ENCODE results near the gene ULK2.
A peak's percentile ranks its signal among the peaks of the same experiment; 100 is the strongest.
"Not testable (repeated sequence)": the region's sequence is repeated elsewhere in the genome, so short reads cannot be mapped to it uniquely, and the experiment has no call there.

Gene ULK2

GRCh38 chr17:19860647-19861177, 7.0 kb downstream of the ULK2 start:
- not testable (repeated sequence) for DNase-seq

DNA sequence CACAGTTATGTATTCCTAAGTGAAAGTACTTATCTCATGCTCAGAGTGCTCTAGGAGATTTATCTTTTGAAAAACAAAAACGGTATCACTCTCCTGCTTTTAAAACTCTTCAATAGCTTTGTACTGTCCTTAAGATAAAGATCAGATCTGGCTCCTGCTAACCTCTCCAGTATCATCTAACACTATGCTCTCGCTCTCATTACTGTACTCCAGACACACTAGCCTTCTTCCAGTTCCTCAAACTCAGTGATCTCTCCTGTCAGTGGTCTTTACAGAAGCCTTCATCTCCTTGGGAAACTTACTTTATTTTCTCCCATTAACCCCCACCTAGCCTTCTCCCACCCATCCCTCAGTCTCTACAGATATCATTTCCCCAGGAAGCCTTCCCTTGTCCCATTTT, 10.1 kb downstream of the ULK2 start:
- DNase-seq, result no peak

GRCh38 chr17:19833914-19834313, 33.8 kb downstream of the ULK2 start:
- DNase-seq, result no peak

- DNase-seq, result no peak
Observed at GRCh38 chr17:19830061-19830460, 37.7 kb downstream of the ULK2 start.

DNA sequence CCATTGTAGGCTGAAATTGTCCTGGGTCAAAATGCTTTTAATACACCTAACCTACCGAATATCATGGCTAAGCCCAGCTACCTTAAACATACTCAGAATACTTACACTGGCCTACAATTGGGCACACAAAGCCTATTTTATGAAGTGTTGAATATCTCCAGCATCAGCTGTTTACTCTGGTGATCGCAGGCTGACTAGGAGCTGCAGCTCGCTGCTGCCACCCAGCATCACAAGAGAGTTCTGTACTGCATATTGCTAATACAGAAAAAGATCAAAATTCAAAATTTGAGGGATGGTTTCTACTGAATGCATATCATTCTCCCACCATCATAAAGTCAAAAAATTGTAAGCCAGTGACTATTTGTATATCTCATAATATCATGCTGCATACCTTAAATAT, 55.3 kb downstream of the ULK2 start:
- DNase-seq, result no peak

DNA sequence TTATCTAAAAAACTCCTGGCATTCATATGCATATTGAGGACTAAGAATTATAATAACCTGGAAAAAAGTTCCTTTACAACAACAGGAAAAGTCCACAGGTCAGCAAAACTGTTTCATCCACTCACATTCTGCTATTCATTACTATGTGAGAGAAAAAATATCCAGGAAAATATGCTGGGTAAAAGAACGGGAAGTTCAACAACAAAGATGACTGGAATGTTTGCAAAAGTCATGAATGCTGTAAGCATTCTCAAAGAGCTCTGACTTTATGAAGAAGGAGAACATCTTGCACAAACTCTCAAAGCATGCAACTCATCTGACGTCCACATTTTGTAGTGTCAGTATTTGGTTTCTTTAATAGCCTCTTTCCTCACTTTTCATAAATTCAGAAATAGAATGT, 62.7 kb downstream of the ULK2 start:
- no peak for DNase-seq

DNA sequence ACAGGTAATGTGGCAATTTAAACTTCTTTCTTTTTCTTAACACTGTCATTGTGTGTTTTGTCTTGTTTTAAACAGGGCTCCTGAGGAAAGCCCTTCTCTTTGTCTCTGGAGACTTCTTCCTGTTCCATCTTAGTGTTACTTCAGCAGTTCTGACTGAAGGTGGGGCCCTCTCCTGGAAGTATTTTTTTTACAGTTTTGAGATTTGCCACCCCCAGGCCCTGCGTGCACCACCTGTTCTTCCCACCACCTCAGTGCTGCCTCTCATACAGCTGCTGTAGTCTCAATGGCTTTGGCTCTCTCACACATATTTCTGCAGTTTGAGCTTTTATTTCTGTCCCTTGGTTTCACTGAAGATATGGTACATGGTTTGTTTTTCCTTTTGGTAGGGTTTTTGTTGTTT, 67.2 kb downstream of the ULK2 start:
- no peak for DNase-seq

- no peak for DNase-seq
Observed at GRCh38 chr17:19799796-19800195, 67.9 kb downstream of the ULK2 start.

DNA sequence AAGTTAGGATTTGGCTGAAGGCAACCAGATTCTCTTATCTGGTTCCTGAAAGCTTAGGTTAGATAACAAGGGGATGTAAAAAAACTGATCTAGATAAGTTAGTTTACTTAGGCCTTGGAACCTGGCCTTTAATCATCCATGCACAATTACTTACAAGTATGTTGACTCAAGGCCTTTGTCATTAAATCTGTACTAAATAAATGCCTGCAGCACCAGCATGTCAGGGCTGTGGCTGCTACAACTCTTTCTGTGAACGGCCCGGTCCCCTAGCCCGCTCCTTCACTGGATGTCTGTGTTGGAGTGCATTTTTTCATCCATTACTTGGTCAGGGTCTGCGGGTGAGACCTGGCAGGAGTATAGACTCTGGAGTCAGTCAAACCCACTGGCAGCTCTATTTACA, 71.3 kb downstream of the ULK2 start:
- DNase-seq, result no peak

DNA sequence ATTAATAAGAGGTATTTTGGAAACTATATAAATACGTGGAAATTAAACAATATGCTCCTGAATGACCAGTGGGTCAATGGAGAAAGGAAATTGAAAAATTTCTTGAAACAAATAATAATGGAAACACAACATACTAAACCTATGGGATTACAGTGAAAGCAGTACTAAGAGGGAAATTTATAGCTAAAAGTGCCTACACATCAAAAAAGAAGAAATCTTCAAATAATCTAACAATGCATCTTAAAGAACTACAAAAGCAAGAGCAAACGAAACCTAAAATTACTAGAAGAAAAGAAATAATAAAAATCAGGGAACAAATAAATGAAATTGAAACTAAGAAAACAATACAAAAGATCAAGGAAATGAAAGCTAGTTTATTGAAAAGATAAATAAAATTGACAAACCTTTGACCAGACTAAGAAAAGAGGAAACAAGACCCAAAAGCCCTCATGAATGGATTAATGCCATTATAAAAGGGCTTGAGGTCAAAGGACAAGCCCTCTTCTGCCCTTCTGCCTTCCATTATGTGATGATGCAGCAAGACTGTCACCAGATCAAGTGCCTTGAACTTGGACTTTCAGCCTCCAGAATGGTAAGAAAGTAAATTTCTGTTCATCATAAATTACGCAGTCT, 75.7 kb downstream of the ULK2 start:
- DNase-seq, result no peak

GRCh38 chr17:19787733-19788357, 79.9 kb downstream of the ULK2 start:
- DNase-seq, result peak in 1 of 2 experiments; percentile 14

DNA sequence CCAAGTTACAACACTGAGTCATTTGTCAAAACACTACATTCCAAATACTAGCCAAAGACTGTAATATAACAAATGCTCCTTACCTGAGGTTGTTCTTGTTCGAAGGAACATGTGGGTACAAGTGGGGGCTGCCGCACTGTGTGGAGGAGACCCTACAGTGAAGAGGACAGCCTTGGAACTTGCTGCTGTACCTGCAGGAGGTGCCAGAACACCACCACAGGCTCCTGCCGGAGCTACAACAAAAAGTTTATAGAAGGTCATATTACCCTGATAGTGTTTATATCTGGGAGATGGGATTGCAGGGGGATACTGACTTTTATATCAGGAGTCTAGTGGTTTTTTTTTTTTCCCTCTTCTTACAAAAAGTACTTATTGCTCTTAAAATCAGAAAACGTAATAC, 81.9 kb downstream of the ULK2 start:
- no peak for DNase-seq

DNA sequence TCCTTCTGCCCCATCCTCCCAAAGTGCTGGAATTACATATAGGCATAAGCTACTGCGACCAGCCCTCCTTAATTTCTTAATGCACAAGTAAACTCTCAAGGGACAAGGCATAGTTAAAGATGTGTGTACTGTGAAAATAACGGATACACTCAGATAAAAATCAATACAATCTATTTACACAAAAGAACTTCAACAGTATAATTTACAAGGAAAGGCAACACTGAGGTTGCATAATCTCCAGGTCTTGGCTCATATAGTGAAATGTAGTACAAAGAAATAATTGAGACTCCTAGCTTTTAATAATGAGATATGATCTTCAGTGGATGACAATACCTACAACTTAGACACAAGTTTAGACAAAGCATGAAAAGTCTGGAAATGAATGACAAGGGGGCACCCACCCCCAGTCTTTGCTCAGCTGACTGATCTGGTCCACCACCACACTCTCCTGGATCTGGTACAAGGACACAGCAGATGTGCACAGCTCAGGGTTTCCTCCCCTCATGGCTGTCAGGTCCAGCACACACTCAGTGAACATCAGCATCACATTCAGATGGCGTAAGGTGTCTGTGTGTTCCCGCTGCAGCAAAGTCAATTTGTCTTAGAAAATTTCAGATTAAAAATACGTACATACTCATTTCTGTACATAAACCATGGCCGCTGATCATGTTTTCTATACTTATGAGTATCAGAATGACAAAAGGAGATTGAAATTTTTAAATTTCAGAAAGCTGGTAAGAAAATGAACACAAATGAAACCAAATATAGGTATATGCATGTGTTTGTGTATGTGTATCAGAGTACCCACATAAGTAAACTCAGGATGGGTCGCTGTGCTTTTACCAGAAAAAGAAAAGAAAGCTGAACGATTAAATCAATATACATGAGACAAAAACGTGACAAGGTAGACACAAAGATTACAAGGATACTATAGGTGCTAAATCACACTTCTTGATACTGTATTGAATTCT, 86.0 kb downstream of the ULK2 start:
- DNase-seq, result no peak

- DNase-seq, result no peak
Observed at GRCh38 chr17:19780846-19781245, 86.9 kb downstream of the ULK2 start.

GRCh38 chr17:19773534-19773933, 94.2 kb downstream of the ULK2 start:
- DNase-seq, result no peak

GRCh38 chr17:19771971-19772630, 95.6 kb downstream of the ULK2 start:
- no peak for DNase-seq

DNA sequence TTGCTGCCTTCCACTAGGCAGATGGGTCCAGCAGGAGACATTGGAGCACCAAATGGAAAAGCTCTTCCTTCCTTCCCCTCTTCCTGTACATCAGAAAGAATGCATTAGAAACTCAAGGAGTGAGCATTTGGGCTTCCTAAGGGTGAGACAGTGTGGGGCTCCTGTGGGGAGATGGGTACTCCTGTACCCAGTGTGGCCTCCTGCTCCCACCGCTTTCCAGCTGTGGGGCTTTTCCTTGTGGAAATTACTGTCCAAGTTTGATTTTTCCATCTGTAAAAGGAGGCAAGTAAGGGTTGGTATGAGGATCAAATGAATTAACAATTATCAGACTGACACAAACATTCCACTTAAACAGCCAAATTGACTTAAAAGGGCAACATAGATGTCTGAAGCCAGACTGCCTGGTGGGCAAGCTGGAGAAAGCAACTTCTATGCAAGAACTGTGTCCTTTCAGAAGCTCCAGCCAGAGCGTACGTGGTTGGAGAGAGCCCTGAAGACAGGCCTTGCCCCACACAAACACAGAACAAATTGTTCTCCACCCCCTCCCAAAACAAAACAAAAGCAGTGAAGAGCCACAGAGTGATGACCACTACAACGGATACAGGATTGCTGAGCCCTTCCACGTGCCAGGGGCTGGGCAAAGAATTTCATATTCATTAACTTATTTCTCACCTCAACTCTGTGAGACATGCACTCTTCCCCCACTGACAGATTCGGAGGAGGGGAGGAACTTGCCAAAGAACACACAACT, 96.6 kb downstream of the ULK2 start:
- no peak for DNase-seq

GRCh38 chr17:19769946-19770652, 97.6 kb downstream of the ULK2 start:
- no peak for DNase-seq

- no peak for DNase-seq
Observed at GRCh38 chr17:19768046-19768782, 99.5 kb downstream of the ULK2 start.

DNA sequence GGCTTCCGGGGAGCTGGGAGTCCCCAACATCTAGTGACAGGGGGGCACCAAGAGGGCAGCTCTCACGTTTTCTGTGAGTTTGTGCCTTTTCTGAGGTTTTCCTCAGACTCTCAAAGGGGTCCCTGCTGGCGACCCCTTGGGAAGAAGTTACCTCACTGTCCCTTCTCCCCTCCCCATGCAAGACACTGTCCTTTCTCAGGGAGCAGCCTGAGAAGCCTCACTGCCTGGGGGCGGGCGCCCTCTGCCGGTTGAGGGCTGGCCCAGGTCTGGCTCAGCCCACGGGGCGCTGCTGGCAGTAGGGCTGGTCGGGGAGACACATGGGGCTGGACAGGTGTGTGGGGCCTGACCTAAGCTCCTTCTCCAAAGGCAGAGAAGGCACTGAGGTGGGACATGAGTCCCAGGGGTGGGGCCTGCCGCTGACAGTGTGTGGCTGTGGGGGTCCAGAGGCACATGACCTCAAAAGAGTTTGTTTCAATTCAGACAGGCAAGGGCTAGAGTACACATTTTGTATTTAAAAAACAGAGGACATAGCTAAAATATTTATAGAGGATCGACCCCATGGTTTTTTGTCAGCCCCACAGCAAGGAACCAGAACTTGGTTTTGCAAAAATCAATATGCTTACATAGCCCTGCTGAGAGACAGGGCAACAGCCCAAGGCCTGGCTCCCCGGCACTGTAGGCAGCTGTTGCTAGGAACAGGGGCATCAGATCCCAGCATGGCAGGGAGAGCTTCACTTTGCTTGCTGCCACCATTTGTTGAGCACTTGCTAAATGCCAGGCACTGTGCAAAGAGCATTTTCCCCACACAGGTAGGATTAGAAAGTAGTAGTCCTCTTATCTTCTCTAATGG, 101.1 kb downstream of the ULK2 start:
- peak; percentile 86 to 87 for DNase-seq

Measured in activated CD4-positive, alpha-beta T cell treated with anti-CD3 and anti-CD28 coated beads, Interleukin-2, amount 50 U/mL, for 48 hours (primary cell).